ENCODE measurements around the gene FBXO2.

- TF ChIP-seq EZH2 (IDR thresholded peaks at IDR 0.05; ENCODE audit: low read length) (no peak), CTCF (optimal IDR thresholded peaks at IDR 0.05 in 1 of 3, IDR thresholded peaks at IDR 0.05 in 1 of 3, conservative IDR thresholded peaks at IDR 0.05 in 1 of 3; ENCODE audit: extremely low read depth in 1 of 3, insufficient read depth in 2 of 3, low read length in 3 of 3) (no peak)
Measured at GRCh38 chr1:11602981-11603380, 51.2 kb downstream of the FBXO2 start.

Measured in keratinocyte (primary cell).